ENCODE results near the gene MAML3.

MAML3 gene

DNA sequence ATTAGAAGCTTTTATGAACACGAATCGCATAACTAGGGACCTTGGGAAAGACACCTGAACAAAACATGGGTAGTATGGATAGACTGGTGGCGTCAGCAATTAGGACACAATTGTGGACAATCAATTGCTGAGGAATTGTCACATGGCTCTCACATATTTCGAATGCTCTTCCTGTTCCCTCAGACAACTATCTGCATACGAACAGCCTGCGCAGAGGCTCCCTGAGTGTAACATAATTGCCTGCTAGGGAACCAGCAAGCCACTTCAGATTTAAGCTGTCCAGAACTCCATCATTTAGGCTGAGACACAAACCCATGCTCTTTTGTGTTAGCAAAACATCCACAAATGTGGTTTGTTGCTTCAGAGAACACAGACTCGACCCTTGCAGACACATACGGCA lies 327.6 kb downstream of the MAML3 start:
- no peak for DNase-seq

GRCh38 chr4:139825523-139826014 lies 328.4 kb downstream of the MAML3 start:
- no peak for DNase-seq

DNA sequence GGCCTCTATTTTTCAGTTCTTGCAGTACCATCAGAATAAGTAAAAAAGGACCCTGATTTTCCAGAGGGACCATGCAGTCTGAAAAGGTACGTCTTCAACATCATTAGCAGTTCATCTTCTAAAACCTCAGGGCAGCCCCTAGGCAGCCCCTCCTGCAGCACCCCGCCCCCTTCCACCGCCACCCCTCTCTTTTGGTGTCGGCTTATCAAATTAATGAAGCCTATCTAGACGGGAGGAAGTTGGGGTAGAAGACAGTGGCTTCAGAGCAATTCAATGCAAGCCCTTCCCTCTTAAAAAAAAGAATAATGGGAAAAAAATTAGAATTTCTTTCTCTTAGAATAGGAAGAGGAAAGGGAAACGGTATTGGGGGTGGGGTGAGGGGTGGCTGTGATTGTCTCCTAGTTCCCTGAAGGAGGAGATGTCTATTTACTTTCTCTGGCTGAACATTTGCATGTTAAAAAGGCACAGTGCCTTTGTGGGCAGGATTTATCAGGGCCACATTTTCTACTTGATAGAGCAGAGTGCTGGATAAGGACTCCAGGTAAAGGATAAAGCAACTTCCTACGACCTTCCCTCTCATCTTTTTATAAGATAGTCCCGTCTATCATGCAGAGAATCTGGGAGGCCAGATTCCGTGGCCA lies 329.0 kb downstream of the MAML3 start:
- no peak for DNase-seq

- no peak for DNase-seq
Measured at GRCh38 chr4:139823746-139824145, 330.2 kb downstream of the MAML3 start.

DNA sequence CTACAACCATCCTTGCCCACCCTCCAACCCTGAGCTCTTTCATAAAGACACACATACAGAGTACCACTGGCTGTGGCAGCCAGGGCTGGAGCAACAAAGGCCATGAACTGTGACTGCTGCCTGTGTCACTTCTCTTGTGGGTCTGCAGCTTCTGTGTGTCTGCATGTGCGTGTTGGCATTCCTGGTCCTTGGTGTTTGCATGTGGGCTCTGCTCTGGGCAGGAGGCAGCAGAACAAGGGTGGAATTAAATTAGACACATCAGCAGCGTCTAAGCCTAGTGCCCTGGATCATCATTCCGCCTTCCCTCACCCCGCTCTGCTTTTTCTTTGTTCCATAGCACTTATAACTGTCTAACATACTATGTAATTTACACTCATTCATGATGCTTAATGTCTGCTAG lies 330.6 kb downstream of the MAML3 start:
- no peak for DNase-seq

DNA sequence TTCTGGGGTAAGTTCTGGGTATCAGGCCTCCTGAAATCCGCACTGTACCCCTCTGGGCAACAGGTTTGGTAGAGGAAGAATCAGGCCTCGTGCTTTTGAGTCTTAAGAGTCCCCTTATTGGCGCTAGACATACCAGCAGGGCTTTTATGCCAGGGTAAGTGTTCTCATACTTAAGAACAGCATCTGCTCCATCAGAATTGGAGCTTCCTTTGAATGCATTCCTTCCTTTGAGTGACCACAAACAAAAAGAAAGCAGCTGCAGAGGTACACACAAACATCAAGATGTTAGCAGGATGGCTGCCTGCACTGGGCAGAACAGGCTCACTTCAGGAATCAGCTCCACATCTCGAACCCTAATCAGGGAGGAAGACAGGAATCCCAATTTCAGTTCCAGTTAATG lies 331.6 kb downstream of the MAML3 start:
- no peak for DNase-seq

DNA sequence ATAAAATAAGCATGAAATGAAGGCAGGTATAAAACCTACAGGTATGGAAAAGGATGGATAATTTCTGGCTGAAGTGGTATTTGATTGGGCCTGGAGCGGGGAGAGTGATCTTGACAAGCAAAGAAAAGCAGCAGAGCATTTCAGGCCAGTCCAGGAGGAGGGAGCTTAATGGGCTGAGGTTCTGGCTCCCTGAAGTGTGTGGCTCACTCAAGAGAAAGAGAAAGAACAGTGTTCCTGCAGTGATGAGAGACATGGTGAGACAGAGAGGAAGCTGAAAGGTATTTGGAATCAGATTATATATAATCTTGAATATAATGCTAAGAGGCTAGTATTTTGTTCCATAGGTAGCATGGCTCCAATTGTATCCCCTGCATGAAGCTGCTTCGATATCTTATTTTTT lies 334.9 kb downstream of the MAML3 start:
- no peak for DNase-seq

GRCh38 chr4:139817657-139818452 lies 336.1 kb downstream of the MAML3 start:
- DNase-seq, result no peak

DNA sequence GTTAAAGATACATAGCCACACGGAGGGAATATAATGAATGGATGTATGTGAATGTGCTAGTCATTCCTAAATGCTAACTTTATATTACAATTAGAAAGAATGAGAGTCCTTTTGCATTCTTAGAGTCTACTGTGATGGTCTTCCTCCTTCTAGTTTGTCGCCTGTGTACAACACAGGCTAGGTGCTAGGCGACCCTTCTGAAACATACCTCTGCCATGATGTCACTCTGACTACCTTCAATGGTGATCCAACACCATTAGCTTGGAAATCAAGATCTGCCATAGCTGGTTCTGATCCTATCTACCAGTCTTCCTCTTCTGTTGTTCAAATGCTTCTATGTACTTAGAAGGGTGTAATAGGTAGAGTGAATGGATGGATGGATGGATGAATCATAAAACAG lies 337.1 kb downstream of the MAML3 start:
- no peak for DNase-seq

DNA sequence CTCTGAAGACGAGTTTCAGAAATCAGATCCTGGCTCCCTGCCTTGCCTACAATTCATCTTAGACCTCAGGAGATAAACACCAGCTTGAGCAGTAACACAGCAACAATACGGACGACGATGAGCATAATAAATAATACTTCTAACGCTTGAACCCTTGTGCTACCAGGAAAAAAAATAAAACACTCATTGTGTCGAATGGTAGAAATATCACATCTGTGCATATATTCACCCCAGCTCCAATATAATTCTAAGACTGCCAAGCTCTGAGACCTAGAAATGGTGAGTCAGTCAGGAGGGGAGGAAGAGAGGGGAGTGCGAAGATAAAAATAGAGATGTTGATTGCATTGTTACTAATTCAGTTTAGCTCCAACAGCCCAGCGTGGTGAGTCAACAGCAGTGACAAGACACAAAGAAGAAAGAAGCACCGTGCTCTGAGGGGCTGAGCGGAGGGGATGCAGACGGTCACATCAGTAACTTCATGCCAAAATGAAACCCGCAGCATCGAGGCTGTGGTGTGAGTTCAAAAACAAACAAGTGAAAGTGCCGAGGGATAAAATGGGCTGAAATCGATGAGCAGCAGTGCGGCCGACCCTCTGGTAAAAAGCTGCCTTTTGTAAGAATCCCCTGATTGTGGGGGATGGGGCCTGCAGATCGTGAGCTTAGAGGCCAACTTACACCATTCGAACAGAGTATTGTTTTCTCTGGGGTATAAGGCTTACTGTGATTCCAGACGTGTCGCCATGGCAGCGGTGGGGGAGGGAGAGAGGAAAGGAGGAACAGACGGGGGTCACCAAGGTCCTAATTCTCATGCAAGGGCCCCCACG lies 338.0 kb downstream of the MAML3 start:
- no peak for DNase-seq

- no peak for DNase-seq
Measured at GRCh38 chr4:139814323-139815015, 339.5 kb downstream of the MAML3 start.

DNA sequence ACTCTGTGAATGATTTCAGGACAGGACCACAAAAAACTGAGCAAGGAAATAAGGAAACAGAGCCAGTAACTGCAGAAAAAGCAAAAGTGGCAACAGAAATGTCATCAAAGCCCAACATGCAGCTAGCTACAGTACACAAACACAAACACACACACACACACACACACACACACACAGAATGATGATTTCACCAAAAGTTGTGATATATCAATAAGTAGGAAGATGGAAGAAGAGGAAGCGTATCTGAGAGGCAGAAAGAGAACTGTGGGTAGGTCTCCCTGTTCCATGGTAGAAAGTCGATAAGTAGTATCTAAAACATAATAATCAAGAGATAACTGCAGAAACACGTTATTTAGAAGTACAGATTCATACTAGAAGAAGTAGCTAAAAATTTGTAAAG lies 340.1 kb downstream of the MAML3 start:
- DNase-seq, result no peak

DNA sequence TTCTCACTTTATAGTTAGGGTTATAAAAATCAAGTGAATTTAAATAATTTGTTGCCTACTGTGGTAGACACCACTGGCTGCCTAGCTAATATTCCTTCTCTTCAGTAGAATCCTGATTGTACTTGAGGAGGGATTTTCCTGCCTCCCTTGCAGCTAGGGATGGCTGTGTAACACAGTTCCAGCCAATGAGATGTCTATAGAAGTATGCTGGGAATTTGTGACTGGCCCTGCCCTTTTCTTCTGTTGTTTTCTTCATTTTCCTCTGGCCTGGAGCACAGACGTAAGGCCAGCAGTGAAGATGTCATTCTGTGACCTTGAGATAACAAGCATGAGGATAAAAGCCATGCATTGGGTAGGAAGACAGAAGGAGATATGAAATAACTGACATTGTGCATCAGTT lies 343.3 kb downstream of the MAML3 start:
- DNase-seq, result no peak

- no peak for DNase-seq
Measured at GRCh38 chr4:139809757-139810140, 344.2 kb downstream of the MAML3 start.

DNA sequence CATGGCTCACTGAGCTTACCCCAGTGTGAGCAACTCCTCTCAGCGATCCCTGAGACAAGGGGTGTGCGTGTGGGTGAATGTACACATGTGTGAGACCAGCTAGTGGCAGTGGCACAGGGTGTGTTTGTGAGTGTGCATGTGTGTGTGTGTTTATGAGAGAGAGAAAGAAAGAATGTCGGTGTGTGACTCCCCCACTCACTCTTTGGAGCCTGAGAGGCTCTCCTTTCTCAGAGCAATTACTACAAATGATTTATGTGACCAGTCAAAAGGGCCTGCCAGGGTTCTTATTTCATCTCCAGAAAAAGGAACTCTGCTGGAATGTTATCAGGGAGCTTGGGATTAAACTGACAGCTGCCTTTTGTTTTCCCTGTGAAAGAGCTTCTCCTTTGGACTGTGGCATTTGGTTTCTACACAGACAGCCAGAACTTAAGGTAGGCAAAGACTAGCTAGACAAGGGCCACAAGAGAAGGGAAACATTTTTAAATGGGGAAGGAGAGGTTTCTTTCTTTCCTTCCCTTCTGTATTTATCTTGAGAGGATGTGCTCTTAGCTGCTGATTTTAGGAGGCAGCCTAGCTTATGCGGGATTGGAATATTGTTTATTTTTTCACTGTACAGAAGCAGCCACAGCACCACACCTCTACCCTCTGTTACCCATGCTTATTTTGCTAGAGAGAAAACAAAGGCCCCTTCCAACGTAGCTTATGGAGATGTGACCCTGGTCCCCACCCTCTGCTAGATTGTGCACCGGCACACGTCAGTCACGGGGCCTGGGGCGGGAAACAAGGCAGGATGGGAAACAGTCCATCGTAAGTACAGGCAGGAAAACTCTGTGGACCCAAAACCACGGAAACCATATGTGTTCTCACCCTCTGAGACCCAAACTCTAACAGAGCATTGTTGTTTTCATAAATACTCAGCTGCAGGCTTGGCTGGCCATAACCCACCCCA lies 344.9 kb downstream of the MAML3 start:
- DNase-seq, result no peak

DNA sequence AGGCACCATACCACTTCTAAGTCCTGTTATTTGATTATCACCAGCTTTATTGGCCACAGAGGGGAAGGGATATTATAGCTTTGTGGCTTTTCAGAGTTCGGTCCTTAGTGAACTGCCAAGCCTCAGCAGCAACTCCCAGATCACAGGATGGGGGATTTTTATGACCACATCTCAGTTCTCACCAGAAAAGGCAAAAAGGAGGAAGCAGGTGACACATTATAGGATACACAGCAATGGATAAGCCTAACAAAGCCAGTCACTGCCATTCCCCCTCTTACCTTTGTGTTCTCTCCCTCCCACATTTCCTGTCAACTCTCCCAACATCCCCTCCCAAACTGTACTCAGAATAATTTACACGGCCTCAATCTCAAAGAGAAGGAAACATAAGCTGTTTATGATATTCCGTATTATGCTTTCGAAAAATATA lies 345.6 kb downstream of the MAML3 start:
- DNase-seq, result no peak

DNA sequence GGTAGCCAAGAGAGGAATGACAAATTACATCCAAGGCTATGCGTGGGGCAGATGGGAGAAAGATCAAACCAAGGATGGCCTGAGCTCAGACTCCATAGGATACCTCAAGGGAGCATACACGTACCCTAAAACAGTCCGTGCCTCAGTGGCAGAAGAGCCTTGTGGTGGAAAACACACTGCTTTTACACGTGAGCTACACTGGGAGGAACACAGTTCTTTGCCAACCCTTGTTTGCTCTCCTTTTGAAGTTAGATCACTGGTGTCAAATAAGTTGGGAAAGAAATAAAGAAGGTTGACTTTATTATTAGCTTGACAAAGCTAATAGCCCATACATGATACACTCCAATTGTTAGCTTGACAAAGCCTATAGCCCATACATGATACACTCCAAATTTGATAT lies 346.5 kb downstream of the MAML3 start:
- no peak for DNase-seq

DNA sequence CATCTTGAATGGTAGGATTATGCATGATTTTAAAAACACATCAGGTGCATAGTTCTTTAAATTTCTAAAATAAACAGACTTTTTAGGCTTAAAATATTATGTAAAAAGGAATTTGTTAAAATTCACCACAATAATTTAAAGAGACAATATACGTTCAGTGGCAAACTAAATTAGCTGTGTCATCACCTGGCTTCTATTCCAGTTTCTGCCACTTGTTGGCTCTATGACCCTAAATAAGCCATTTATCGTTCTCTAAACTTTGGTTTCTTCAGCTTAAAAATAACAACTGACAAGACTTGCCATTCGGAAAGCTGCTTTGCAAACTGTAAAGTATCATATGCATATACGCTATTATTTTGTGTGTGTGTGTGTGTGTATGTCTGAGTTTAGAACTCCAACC lies 347.1 kb downstream of the MAML3 start:
- no peak for DNase-seq

GRCh38 chr4:139802931-139803330 lies 351.1 kb downstream of the MAML3 start:
- no peak for DNase-seq

- DNase-seq, result no peak
Measured at GRCh38 chr4:139802488-139802887, 351.5 kb downstream of the MAML3 start.

GRCh38 chr4:139801895-139802294 lies 352.1 kb downstream of the MAML3 start:
- no peak for DNase-seq

- DNase-seq, result no peak
Measured at GRCh38 chr4:139800082-139800481, 353.9 kb downstream of the MAML3 start.
